OCI-LY1 (cell line): ENCODE measurements around the gene PAK5.

Source experiments
- H2AFZ ChIP-seq: fragments of 200-600 bp; sonication (generic), shearing (Covaris generic); 2 replicates; pipeline ENCODE4 v1.6.0; 2014; ENCODE audit warnings: antibody characterized with exemption, mild to moderate bottlenecking, low read length
- H3F3A ChIP-seq: fragments of 200-600 bp; sonication (generic), shearing (Covaris generic); 2 replicates; pipeline ENCODE4 v1.6.0; 2014; ENCODE audit warnings: mild to moderate bottlenecking, antibody characterized with exemption, low read length, moderate library complexity; ENCODE audit not compliant: insufficient read depth
- H3K27ac ChIP-seq: fragments of 200-600 bp; sonication (generic); 2 replicates; pipeline ENCODE4 v1.5.1; 2014; ENCODE audit warnings: low read length, mixed run types, mild to moderate bottlenecking, low read depth; ENCODE audit not compliant: poor library complexity, severe bottlenecking
- H3K27me3 ChIP-seq: fragments of 200-600 bp; sonication (generic); 2 replicates; pipeline ENCODE4 v1.6.0; 2014; ENCODE audit warnings: antibody characterized with exemption, mild to moderate bottlenecking, low read length, moderate library complexity; ENCODE audit not compliant: insufficient read depth
- H3K36me3 ChIP-seq: fragments of 200-600 bp; sonication (generic); 2 replicates; pipeline ENCODE4 v1.6.1; 2014; ENCODE audit warnings: mild to moderate bottlenecking, antibody characterized with exemption, low read length, moderate library complexity, mixed read lengths; ENCODE audit not compliant: insufficient read depth
- H3K4me1 ChIP-seq: fragments of 200-600 bp; sonication (generic); 2 replicates; pipeline ENCODE4 v1.5.1; 2014; ENCODE audit warnings: mild to moderate bottlenecking, low read length, moderate library complexity; ENCODE audit not compliant: insufficient read depth, severe bottlenecking
- H3K4me2 ChIP-seq: fragments of 200-600 bp; sonication (generic), shearing (Covaris generic); 2 replicates; pipeline ENCODE4 v1.6.1; 2014; ENCODE audit warnings: low read length
- H3K4me3 ChIP-seq: fragments of 200-600 bp; sonication (generic); 2 replicates; pipeline ENCODE4 v1.5.1; 2014; ENCODE audit warnings: low read length, low read depth, mild to moderate bottlenecking, mixed read lengths; ENCODE audit not compliant: poor library complexity, severe bottlenecking
- H3K79me2 ChIP-seq: fragments of 200-600 bp; shearing (Covaris generic); 2 replicates; pipeline ENCODE4 v1.6.1; 2016; ENCODE audit warnings: mixed run types, low read length, mixed read lengths; ENCODE audit not compliant: insufficient read depth
- H3K9ac ChIP-seq: fragments of 200-600 bp; sonication (generic), shearing (Covaris generic); 2 replicates; pipeline ENCODE4 v1.6.1; 2014; ENCODE audit warnings: mild to moderate bottlenecking, low read length, mixed read lengths
- H3K9me2 ChIP-seq: fragments of 200-600 bp; sonication (generic), shearing (Covaris generic); 2 replicates; pipeline ENCODE4 v1.6.1; 2014; ENCODE audit warnings: low read depth, mild to moderate bottlenecking, low read length, mixed read lengths
- H3K9me3 ChIP-seq: fragments of 200-600 bp; shearing (Covaris generic); 2 replicates; pipeline ENCODE4 v1.6.1; 2014; ENCODE audit warnings: low read length, mixed read lengths
- H4K20me1 ChIP-seq: fragments of 200-600 bp; sonication (generic), shearing (Covaris generic); 2 replicates; pipeline ENCODE4 v1.6.0; 2016; ENCODE audit warnings: mild to moderate bottlenecking, low read length; ENCODE audit not compliant: insufficient read depth
- EZH2 ChIP-seq: fragments of 200-600 bp; sonication (generic), shearing (Covaris generic); IDR thresholded peaks from 2 replicates; pipeline ENCODE4 v1.8.0; 2017; ENCODE audit warnings: borderline replicate concordance, mixed run types, mild to moderate bottlenecking, antibody characterized with exemption, low read length, moderate library complexity, mixed read lengths
- TF ChIP-seq, protein P1 (sequence below): fragments of 200-600 bp; sonication (generic), shearing (Covaris generic); IDR thresholded peaks from 2 replicates; pipeline ENCODE4 v1.5.1; 2017; ENCODE audit warnings: mild to moderate bottlenecking, antibody characterized with exemption, low read length, moderate library complexity, mixed read lengths

Gene PAK5

DNA sequence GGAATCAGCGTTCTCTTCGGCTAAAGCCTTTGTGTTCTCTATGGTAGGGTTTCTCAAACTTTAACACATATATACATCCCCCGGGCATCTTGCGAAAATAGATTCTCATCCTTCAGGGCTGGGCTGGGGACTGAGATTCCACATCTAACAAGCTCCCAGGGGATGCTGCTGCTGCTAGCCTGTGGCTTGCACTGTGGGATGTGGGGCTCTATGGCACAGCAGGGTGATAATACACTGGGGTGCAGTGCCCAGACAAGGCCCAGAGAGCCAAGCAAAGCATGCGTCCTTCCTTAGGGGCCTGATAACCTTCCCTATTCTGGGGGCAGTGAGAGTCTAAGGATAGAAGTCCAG is 222.4 kb downstream of the PAK5 start:
- no peaks in the 10 kb centered on the region for H3F3A ChIP-seq
- H3K79me2 ChIP-seq: no peaks in the 10 kb centered on the region
- no peak overlapping the region for H3K4me3 ChIP-seq
- no peak for TF ChIP-seq EZH2
- TF ChIP-seq, protein P1, sequence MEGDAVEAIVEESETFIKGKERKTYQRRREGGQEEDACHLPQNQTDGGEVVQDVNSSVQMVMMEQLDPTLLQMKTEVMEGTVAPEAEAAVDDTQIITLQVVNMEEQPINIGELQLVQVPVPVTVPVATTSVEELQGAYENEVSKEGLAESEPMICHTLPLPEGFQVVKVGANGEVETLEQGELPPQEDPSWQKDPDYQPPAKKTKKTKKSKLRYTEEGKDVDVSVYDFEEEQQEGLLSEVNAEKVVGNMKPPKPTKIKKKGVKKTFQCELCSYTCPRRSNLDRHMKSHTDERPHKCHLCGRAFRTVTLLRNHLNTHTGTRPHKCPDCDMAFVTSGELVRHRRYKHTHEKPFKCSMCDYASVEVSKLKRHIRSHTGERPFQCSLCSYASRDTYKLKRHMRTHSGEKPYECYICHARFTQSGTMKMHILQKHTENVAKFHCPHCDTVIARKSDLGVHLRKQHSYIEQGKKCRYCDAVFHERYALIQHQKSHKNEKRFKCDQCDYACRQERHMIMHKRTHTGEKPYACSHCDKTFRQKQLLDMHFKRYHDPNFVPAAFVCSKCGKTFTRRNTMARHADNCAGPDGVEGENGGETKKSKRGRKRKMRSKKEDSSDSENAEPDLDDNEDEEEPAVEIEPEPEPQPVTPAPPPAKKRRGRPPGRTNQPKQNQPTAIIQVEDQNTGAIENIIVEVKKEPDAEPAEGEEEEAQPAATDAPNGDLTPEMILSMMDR: no peak
- H3K4me1 ChIP-seq: peaks cover 14% of the 10 kb centered on the region
- H3K9ac ChIP-seq: no peak overlapping the region
- H4K20me1 ChIP-seq: no peaks in the 10 kb centered on the region
- no peaks in the 10 kb centered on the region for H3K36me3 ChIP-seq
- no peaks in the 10 kb centered on the region for H3K9me3 ChIP-seq
- no peak overlapping the region for H2AFZ ChIP-seq
- H3K27me3 ChIP-seq: no peaks in the 10 kb centered on the region
- H3K4me2 ChIP-seq: no peak overlapping the region
- no peaks in the 10 kb centered on the region for H3K9me2 ChIP-seq
- H3K27ac ChIP-seq: no peak overlapping the region

GRCh38 chr20:9615766-9616454 is 223.0 kb downstream of the PAK5 start:
- H2AFZ ChIP-seq: no peak overlapping the region
- H3F3A ChIP-seq: no peaks in the 10 kb centered on the region
- no peaks in the 10 kb centered on the region for H3K9me3 ChIP-seq
- H3K9me2 ChIP-seq: no peaks in the 10 kb centered on the region
- no peak for TF ChIP-seq EZH2
- TF ChIP-seq, protein P1: no peak
- no peak overlapping the region for H3K4me3 ChIP-seq
- no peaks in the 10 kb centered on the region for H3K27me3 ChIP-seq
- no peaks in the 10 kb centered on the region for H3K79me2 ChIP-seq
- H3K36me3 ChIP-seq: no peaks in the 10 kb centered on the region
- H3K9ac ChIP-seq: no peak overlapping the region
- H3K4me2 ChIP-seq: no peak overlapping the region
- H3K27ac ChIP-seq: no peak overlapping the region
- no peaks in the 10 kb centered on the region for H4K20me1 ChIP-seq
- H3K4me1 ChIP-seq: peaks cover 14% of the 10 kb centered on the region

DNA sequence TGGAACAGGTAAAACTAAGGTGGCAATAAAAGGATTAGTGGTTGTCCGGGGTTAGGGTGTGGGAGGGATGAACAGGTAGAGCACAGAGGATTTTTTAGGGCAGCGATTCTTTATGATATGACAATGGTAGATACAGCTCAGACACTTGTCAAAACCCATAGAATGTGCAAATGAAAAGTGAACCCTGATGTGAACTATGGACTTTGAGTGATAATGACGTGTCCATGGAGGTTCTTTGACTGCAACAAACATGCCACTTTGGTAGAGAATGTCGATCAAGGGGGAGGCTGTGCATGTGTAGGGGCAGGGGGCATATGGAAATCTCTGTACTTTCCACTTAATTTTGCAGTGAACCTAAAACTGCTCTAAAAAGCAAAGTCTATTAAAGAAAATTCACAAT is 223.8 kb downstream of the PAK5 start:
- no peak overlapping the region for H3K4me2 ChIP-seq
- H4K20me1 ChIP-seq: no peaks in the 10 kb centered on the region

More for the DNA sequence above, 223.8 kb downstream of the PAK5 start:
- H3K4me3 ChIP-seq: no peak overlapping the region
- H3K9ac ChIP-seq: no peak overlapping the region
- no peaks in the 10 kb centered on the region for H3K27me3 ChIP-seq
- H3K4me1 ChIP-seq: peaks cover 14% of the 10 kb centered on the region
- H3K79me2 ChIP-seq: no peaks in the 10 kb centered on the region
- no peak overlapping the region for H3K27ac ChIP-seq
- TF ChIP-seq, protein P1: no peak
- TF ChIP-seq EZH2: no peak
- H2AFZ ChIP-seq: no peak overlapping the region
- no peaks in the 10 kb centered on the region for H3K9me3 ChIP-seq
- no peaks in the 10 kb centered on the region for H3K9me2 ChIP-seq
- no peaks in the 10 kb centered on the region for H3F3A ChIP-seq
- H3K36me3 ChIP-seq: no peaks in the 10 kb centered on the region
